ENCODE results near the gene TTC7B.

- no peak for TF ChIP-seq EZH2 (IDR thresholded peaks at IDR 0.05; ENCODE audit: insufficient read depth, poor library complexity, severe bottlenecking)
- no peak for TF ChIP-seq EZH2phosphoT487 (IDR thresholded peaks at IDR 0.05; ENCODE audit: insufficient read depth, low read depth)
These were observed 326.1 kb downstream of the TTC7B start for GRCh38 chr14:90489916-90490719.
